ENCODE results near the gene RPTOR. TPM values are rescaled to one million over a fixed set of nuclear protein-coding genes. Genes with fewer than 3 reads are reported as not detected.
A peak's percentile ranks its signal among the peaks of the same experiment; 100 is the strongest.

RPTOR gene
- total RNA-seq, 1 experiment from 2014 or later = 58.0 TPM

- POLR2A ChIA-PET = interaction anchor here (0.6 kb wide), 1 partner anchor 584 kb away, joined by 11 read pairs; no protein-coding TSS in a partner anchor
- no peaks in the 10 kb centered on the region for H3K36me3 ChIP-seq (ENCODE audit: control insufficient read depth, insufficient read depth, low read length)
- CTCF ChIA-PET = interaction anchor here (0.6 kb wide), 1 partner anchor 10 kb away, joined by 3 read pairs; no protein-coding TSS in a partner anchor
- in situ Hi-C loops (cut with HindIII; ENCODE audit: low pct_unique_long_range_greater_than_20kb, low sequenced_read_pairs) = no loop called here
- no peak for TF ChIP-seq REST (IDR thresholded peaks at IDR 0.05; ENCODE audit: insufficient read depth in 1 of 2, low read depth in 2 of 2, low read length in 1 of 2)
- no peak for TF ChIP-seq TCF7L2 (IDR thresholded peaks at IDR 0.05; ENCODE audit: low read depth, low read length)
- no peak for TF ChIP-seq POLR2AphosphoS5 (IDR thresholded peaks at IDR 0.05; ENCODE audit: low read depth, low read length)
- no peak for TF ChIP-seq CTCF (IDR thresholded peaks at IDR 0.05)
- no peak for TF ChIP-seq SIN3A (IDR thresholded peaks at IDR 0.05; ENCODE audit: borderline replicate concordance, insufficient read depth, low read depth, low read length)
- no peak for DNase-seq (ENCODE audit: low read depth, low spot score)
- H3K4me3 ChIP-seq (ENCODE audit: low read depth in 2 of 2, low read length in 2 of 2) = no peak overlapping the region
- H3K27me3 ChIP-seq (ENCODE audit: control insufficient read depth, insufficient read depth, low read length) = no peaks in the 10 kb centered on the region
- no peaks in the 10 kb centered on the region for H3K4me1 ChIP-seq (ENCODE audit: control insufficient read depth, insufficient read depth, low read length)
- 0 out of 2 replicates have a peak, but pooled peaks have one; percentile 5 for ATAC-seq
- no TSS peak for BruUV-seq (replicated peaks)
- no peaks in the 10 kb centered on the region for H3K9me3 ChIP-seq (ENCODE audit: control insufficient read depth, insufficient read depth, low read depth, low read length)
- H3K27ac ChIP-seq (ENCODE audit: low read length) = no peak overlapping the region
- intact Hi-C loops (cut with micrococcal nuclease; ENCODE audit: unreplicated experiment) = no loop called here
Observed at GRCh38 chr17:80919331-80920311, 375.0 kb downstream of the RPTOR start.

- ChIA-PET POLR2A (interaction anchor here (0.6 kb wide), 1 partner anchor 584 kb away, joined by 11 read pairs; no protein-coding TSS in a partner anchor), CTCF (no interaction called here)
- no peaks in the 10 kb centered on the region for H3K9me3 ChIP-seq (ENCODE audit: control insufficient read depth, insufficient read depth, low read depth, low read length)
- H3K27ac ChIP-seq (ENCODE audit: low read length) = no peak overlapping the region
- in situ Hi-C loops (cut with HindIII; ENCODE audit: low pct_unique_long_range_greater_than_20kb, low sequenced_read_pairs) = no loop called here
- intact Hi-C loops (cut with micrococcal nuclease; ENCODE audit: unreplicated experiment) = no loop called here
- no peak for ATAC-seq
- H3K4me3 ChIP-seq (ENCODE audit: low read depth in 2 of 2, low read length in 2 of 2) = no peak overlapping the region
- no peaks in the 10 kb centered on the region for H3K27me3 ChIP-seq (ENCODE audit: control insufficient read depth, insufficient read depth, low read length)
- DNase-seq (ENCODE audit: low read depth, low spot score) = no peak
- no TSS peak for BruUV-seq (replicated peaks)
- no peaks in the 10 kb centered on the region for H3K36me3 ChIP-seq (ENCODE audit: control insufficient read depth, insufficient read depth, low read length)
- H3K4me1 ChIP-seq (ENCODE audit: control insufficient read depth, insufficient read depth, low read length) = no peaks in the 10 kb centered on the region
- TF ChIP-seq POLR2AphosphoS5 (IDR thresholded peaks at IDR 0.05; ENCODE audit: low read depth, low read length) (no peak), SIN3A (IDR thresholded peaks at IDR 0.05; ENCODE audit: borderline replicate concordance, insufficient read depth, low read depth, low read length) (no peak), CTCF (IDR thresholded peaks at IDR 0.05) (no peak), REST (IDR thresholded peaks at IDR 0.05; ENCODE audit: insufficient read depth in 1 of 2, low read depth in 2 of 2, low read length in 1 of 2) (no peak), TCF7L2 (IDR thresholded peaks at IDR 0.05; ENCODE audit: low read depth, low read length) (no peak)
Observed at GRCh38 chr17:80920441-80920840, 375.8 kb downstream of the RPTOR start.
